HG03469 (cell line): ENCODE results near the gene TBC1D19.

Experiments
- ATAC-seq: cut with Tn5 transposase; IDR thresholded peaks from one replicate; pipeline ENCODE4 v1.9.1; 2021; ENCODE audit warnings: mild to moderate bottlenecking, moderate library complexity, moderate number of reproducible peaks; ENCODE audit not compliant: unreplicated experiment

Gene TBC1D19

GRCh38 chr4:26772096-26772873 lies 188.4 kb downstream of the TBC1D19 start:
- no peak for ATAC-seq

- no peak for ATAC-seq
These were observed 195.3 kb downstream of the TBC1D19 start for GRCh38 chr4:26779224-26779623.

- ATAC-seq: no peak
These were observed 195.8 kb downstream of the TBC1D19 start for GRCh38 chr4:26779674-26780073.

- ATAC-seq: peak; percentile 94
These were observed 196.7 kb downstream of the TBC1D19 start for GRCh38 chr4:26780539-26780938.

- ATAC-seq: no peak
These were observed 198.4 kb downstream of the TBC1D19 start for GRCh38 chr4:26782168-26782829.

GRCh38 chr4:26782830-26783202 lies 198.9 kb downstream of the TBC1D19 start:
- ATAC-seq: no peak

GRCh38 chr4:26784207-26784865 lies 200.5 kb downstream of the TBC1D19 start:
- no peak for ATAC-seq

- no peak for ATAC-seq
These were observed 201.4 kb downstream of the TBC1D19 start for GRCh38 chr4:26785312-26785711.

GRCh38 chr4:26785810-26786209 lies 201.9 kb downstream of the TBC1D19 start:
- ATAC-seq: no peak

- peak; percentile 42 for ATAC-seq
These were observed 203.0 kb downstream of the TBC1D19 start for GRCh38 chr4:26786916-26787315.

GRCh38 chr4:26787461-26788340 lies 203.8 kb downstream of the TBC1D19 start:
- ATAC-seq: no peak

- no peak for ATAC-seq
These were observed 204.5 kb downstream of the TBC1D19 start for GRCh38 chr4:26788341-26788733.

- ATAC-seq: no peak
These were observed 205.3 kb downstream of the TBC1D19 start for GRCh38 chr4:26789208-26789607.

- no peak for ATAC-seq
These were observed 207.5 kb downstream of the TBC1D19 start for GRCh38 chr4:26791346-26791745.

GRCh38 chr4:26792639-26793038 lies 208.8 kb downstream of the TBC1D19 start:
- ATAC-seq: no peak

- ATAC-seq: no peak
These were observed 209.9 kb downstream of the TBC1D19 start for GRCh38 chr4:26793735-26794134.

GRCh38 chr4:26796081-26796480 lies 212.2 kb downstream of the TBC1D19 start:
- ATAC-seq: no peak

- no peak for ATAC-seq
These were observed 218.9 kb downstream of the TBC1D19 start for GRCh38 chr4:26802790-26803189.

GRCh38 chr4:26803211-26803861 lies 219.5 kb downstream of the TBC1D19 start:
- ATAC-seq: no peak

GRCh38 chr4:26804451-26804850 lies 220.6 kb downstream of the TBC1D19 start:
- ATAC-seq: no peak
